ENCODE measurements around the gene CRADD. TPM values are rescaled to one million over a fixed set of nuclear protein-coding genes. Genes with fewer than 3 reads are reported as not detected.

CRADD gene
- polyA plus RNA-seq, 1 of the 3 experiments (the other 2 are of a cell fraction), result 13.6 TPM

DNA sequence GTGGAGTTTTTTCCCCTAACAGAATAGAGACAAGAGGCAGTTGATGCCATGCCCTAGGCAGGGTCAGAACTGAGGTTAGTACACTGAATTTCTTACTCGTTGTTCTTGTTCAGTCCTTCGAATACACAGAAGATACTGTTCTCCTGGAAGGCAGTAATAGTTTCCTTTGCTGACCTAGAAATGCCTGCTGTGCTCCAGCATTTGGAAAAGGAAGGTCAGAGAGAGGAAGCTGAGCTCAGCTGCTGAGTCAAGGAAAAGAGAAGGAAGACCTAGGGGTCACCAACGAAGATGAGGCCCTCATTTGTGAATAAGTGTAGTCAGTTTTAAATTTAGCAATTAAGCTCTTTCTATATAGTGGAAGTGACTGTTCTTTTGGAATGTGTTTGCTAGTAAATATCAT is 100.1 kb downstream of the CRADD start (continued):
- TF ChIP-seq NRF1 (IDR thresholded peaks at IDR 0.05; ENCODE audit: low read depth, low read length) (no peak), TCF12 (IDR thresholded peaks at IDR 0.05) (no peak), MXI1 (IDR thresholded peaks at IDR 0.05; ENCODE audit: low read depth, low read length) (no peak), JUND (IDR thresholded peaks at IDR 0.05) (0 out of 2 replicates have a peak, but pooled peaks have one; percentile 11), FOXM1 (IDR thresholded peaks at IDR 0.05; ENCODE audit: low read depth) (no peak)
- TF ChIP-seq, protein P1, sequence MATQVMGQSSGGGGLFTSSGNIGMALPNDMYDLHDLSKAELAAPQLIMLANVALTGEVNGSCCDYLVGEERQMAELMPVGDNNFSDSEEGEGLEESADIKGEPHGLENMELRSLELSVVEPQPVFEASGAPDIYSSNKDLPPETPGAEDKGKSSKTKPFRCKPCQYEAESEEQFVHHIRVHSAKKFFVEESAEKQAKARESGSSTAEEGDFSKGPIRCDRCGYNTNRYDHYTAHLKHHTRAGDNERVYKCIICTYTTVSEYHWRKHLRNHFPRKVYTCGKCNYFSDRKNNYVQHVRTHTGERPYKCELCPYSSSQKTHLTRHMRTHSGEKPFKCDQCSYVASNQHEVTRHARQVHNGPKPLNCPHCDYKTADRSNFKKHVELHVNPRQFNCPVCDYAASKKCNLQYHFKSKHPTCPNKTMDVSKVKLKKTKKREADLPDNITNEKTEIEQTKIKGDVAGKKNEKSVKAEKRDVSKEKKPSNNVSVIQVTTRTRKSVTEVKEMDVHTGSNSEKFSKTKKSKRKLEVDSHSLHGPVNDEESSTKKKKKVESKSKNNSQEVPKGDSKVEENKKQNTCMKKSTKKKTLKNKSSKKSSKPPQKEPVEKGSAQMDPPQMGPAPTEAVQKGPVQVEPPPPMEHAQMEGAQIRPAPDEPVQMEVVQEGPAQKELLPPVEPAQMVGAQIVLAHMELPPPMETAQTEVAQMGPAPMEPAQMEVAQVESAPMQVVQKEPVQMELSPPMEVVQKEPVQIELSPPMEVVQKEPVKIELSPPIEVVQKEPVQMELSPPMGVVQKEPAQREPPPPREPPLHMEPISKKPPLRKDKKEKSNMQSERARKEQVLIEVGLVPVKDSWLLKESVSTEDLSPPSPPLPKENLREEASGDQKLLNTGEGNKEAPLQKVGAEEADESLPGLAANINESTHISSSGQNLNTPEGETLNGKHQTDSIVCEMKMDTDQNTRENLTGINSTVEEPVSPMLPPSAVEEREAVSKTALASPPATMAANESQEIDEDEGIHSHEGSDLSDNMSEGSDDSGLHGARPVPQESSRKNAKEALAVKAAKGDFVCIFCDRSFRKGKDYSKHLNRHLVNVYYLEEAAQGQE (IDR thresholded peaks at IDR 0.05; ENCODE audit: low read depth, low read length), result no peak

DNA sequence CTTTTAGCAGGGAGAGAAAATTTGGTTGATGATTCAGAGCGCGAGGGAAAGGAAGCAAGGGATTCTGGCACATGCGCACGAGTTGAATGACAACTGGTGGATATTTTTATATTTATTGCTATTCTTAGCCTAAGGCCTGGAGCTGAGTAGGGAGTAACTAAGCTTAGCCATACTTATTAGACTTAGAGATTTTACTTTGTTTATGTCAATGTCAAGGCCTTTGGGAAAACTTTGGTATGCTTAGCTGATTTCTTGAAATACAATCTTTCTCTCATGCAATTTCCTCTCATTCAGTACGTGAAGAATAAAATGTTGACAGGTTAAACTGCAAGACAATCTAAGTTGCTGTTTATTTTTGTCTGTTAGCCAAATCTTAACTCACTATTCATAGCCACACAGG is 101.1 kb downstream of the CRADD start:
- H3K4me2 ChIP-seq, result peak overlapping the region; percentile 27; the same call in 1 of the 2 replicates
- H3K36me3 ChIP-seq (replicated peaks in 1 of 2; ENCODE audit: control insufficient read depth in 1 of 2, insufficient read depth in 2 of 2, low read length in 1 of 2), result no peaks in the 10 kb centered on the region
- H3K27me3 ChIP-seq (ENCODE audit: insufficient read depth), result no peaks in the 10 kb centered on the region
- 62% methylated on average over 5 of the region's 5 CpGs for WGBS (ENCODE audit: low lambda C conversion rate)
- peak overlapping the region; percentile 35; the same call in 1 of the 2 replicates for H3K9ac ChIP-seq
- no peaks in the 10 kb centered on the region for H3K9me2 ChIP-seq
- peak overlapping the region; percentile 69 to 86; a peak in 3 of 4 replicates for H3K27ac ChIP-seq (ENCODE audit: low read depth in 2 of 2, low read length in 1 of 2)
- CTCF ChIA-PET, result interaction anchor here (0.7 to 2.3 kb wide), 4 partner anchors 61 to 324 kb away, joined by 3 to 5 read pairs (median 4); no protein-coding TSS in a partner anchor
- H2AFZ ChIP-seq (ENCODE audit: low read depth), result no peak overlapping the region; the same call in 1 of the 2 replicates
- H3K4me1 ChIP-seq (ENCODE audit: control insufficient read depth in 1 of 2, insufficient read depth in 2 of 2, low read depth in 1 of 2, low read length in 1 of 2), result peaks cover 6 to 45% of the 10 kb centered on the region in 2 experiments; a peak in 3 of 4 replicates
- H3K4me3 ChIP-seq (ENCODE audit: low read depth in 2 of 2, low read length in 1 of 2), result no peak overlapping the region
- DNase-seq, result no peak
- POLR2A ChIA-PET, result no interaction called here
- H3K9me3 ChIP-seq, result no peaks in the 10 kb centered on the region
- no peak for TF ChIP-seq SMC3 (IDR thresholded peaks at IDR 0.05; ENCODE audit: low read depth, low read length)
- TF ChIP-seq POLR2AphosphoS5 (IDR thresholded peaks at IDR 0.05; ENCODE audit: low read depth, low read length), result no peak
- TF ChIP-seq MEF2A (IDR thresholded peaks at IDR 0.05; ENCODE audit: borderline replicate concordance, low read depth), result peak; percentile 48; the same call in 1 of the 2 replicates
- peak; percentile 63 for TF ChIP-seq NRF1 (IDR thresholded peaks at IDR 0.05; ENCODE audit: low read depth, low read length)
- TF ChIP-seq NFIC (IDR thresholded peaks at IDR 0.05; ENCODE audit: borderline replicate concordance), result peak; percentile 19; the same call in 1 of the 2 replicates
- TF ChIP-seq USF2 (IDR thresholded peaks at IDR 0.05; ENCODE audit: borderline replicate concordance, low read depth, low read length), result no peak
- TF ChIP-seq FOSL2 (IDR thresholded peaks at IDR 0.05; ENCODE audit: borderline replicate concordance, low read depth), result peak; percentile 16; the same call in 1 of the 2 replicates
- TF ChIP-seq, protein P2, sequence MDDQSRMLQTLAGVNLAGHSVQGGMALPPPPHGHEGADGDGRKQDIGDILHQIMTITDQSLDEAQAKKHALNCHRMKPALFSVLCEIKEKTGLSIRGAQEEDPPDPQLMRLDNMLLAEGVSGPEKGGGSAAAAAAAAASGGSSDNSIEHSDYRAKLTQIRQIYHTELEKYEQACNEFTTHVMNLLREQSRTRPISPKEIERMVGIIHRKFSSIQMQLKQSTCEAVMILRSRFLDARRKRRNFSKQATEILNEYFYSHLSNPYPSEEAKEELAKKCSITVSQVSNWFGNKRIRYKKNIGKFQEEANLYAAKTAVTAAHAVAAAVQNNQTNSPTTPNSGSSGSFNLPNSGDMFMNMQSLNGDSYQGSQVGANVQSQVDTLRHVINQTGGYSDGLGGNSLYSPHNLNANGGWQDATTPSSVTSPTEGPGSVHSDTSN (IDR thresholded peaks at IDR 0.05), result peak; percentile 41; the same call in 1 of the 2 replicates
- TF ChIP-seq TEAD4 (IDR thresholded peaks at IDR 0.05; ENCODE audit: borderline replicate concordance, insufficient read depth), result no peak
- TF ChIP-seq, protein P1 (IDR thresholded peaks at IDR 0.05; ENCODE audit: low read depth, low read length), result no peak
- H3F3A ChIP-seq (replicated peaks; ENCODE audit: insufficient read depth), result peaks cover 32% of the 10 kb centered on the region
- no peaks in the 10 kb centered on the region for H4K20me1 ChIP-seq (ENCODE audit: insufficient read depth)
- H3K79me2 ChIP-seq (ENCODE audit: insufficient read depth), result peaks cover 3% of the 10 kb centered on the region; the same call in 1 of the 2 replicates
